Measurements from ENCODE around the gene RUNDC1. TPM values are rescaled to one million over a fixed set of nuclear protein-coding genes. Genes with fewer than 3 reads are reported as not detected.
"Not testable (repeated sequence)": the region's sequence is repeated elsewhere in the genome, so short reads cannot be mapped to it uniquely, and the experiment has no call there.

RUNDC1 gene
- polyA plus RNA-seq, 3 donors: 16.8 to 18.1 (median 17.1) TPM

DNA sequence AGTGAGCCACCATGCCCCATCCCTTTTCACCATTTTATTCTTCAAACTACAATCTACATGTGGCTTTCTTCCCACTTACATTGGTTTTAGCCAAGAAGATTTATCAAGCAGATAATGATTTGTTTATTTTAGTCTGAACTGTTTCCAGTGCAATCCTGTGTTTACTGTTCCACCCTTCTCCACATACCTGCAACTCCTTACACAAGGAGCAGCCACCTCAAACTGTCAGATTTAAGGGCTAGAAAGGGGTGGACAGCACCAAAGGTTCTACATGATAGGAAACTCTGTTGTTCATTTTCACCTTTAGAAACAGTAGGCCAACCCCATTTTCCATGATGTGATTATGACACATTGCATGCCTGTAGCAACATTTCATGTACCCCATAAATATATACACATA is 1.9 kb downstream of the RUNDC1 start:
- DNase-seq (ENCODE audit: extremely low read depth in 1 of 11, low read depth in 9 of 11, low spot score in 4 of 11): no peak

- no peak for DNase-seq (ENCODE audit: extremely low read depth in 1 of 11, low read depth in 9 of 11, low spot score in 4 of 11)
These were observed 4.9 kb downstream of the RUNDC1 start for GRCh38 chr17:42985225-42985624.

DNA sequence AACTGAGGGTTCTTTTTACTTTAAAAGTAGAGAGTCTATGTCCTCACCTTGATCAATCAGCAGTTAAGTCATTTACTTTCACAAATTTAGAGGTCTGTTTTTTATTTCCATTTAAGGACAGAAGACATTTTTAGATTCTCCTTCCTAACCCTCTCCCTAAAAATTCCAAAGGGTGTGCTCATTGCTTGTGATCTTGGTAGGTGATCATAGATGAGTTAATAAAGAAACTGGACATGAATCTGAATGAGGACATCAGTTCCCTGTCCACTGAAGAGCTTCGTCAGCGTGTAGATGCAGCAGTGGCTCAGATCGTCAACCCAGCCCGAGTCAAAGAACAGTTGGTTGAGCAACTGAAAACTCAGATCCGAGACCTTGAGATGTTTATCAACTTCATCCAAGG is 8.8 kb downstream of the RUNDC1 start:
- no peak for DNase-seq (ENCODE audit: extremely low read depth in 1 of 11, low read depth in 9 of 11, low spot score in 4 of 11)

DNA sequence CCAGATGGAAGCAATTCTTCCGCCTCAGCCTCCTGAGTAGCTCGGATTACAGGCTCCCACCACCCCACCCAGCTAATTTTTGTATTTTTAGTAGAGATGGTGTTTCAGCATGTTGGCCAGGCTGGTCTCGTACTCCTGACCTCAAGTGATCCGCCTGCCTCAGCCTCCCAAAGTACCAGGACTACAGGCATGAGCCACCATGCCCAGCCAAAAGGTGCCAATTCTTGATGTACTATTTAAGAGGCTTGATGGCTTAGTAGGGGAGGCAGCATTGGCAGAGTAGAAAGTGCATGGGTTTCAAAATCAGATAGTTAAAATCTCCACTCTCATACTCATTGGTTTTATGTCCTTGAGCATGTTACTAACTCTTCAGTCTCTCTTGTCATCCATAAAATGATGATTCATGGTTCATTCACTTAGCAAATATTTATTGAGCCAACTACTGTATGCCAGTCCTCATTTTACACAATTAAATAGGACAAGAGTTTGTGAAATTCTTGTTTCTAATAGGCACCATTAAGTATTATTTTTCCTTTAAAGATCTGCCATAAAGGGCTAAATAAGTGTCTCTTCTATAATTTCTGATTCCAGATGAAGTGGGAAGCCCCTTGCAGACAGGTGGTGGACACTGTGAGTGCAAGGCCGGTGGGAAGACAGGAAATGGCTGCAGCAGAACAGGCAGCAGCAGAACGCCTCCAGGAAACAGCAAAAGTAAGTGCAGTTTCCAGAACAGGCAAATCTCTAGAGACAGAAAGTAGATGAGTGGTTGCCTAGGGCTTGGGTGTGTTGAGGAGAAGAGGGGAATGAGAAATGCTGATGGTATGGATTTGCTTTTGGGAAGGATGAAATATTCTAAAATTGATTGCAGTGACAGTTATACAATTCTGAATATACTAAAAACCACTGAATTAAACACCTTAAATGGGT is 9.6 kb downstream of the RUNDC1 start:
- no peak for DNase-seq (ENCODE audit: extremely low read depth in 1 of 11, low read depth in 9 of 11, low spot score in 4 of 11)

- no peak for DNase-seq (ENCODE audit: extremely low read depth in 1 of 11, low read depth in 9 of 11, low spot score in 4 of 11)
These were observed 11.1 kb downstream of the RUNDC1 start for GRCh38 chr17:42991471-42991870.

GRCh38 chr17:42992872-42993271 is 12.5 kb downstream of the RUNDC1 start:
- no peak for DNase-seq (ENCODE audit: extremely low read depth in 1 of 11, low read depth in 9 of 11, low spot score in 4 of 11)

DNA sequence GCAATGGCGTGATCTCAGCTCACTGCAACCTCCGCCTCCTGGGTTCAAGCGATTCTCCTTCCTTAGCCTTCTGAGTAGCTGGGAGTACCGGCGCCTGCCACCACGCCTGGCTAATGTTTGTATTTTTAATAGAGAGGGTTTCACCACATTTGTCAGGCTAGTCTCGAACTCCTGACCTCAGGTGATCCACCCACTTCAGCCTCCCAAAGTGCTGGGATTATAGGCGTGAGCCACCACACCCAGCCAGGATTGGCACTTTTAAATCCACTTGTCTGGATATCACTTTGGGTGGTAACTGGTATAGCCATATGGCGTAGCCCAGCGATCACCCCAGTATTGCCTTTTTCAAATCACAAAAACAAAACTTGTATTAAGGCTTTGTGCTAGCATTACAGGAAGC is 13.5 kb downstream of the RUNDC1 start:
- not testable (repeated sequence) for DNase-seq (ENCODE audit: extremely low read depth in 1 of 11, low read depth in 9 of 11, low spot score in 4 of 11)

GRCh38 chr17:42997390-42997983 is 17.1 kb downstream of the RUNDC1 start:
- DNase-seq (ENCODE audit: extremely low read depth in 1 of 11, low read depth in 9 of 11, low spot score in 4 of 11): no peak

GRCh38 chr17:42997984-42998938 is 17.9 kb downstream of the RUNDC1 start, which contains the start of gene RPL27:
Gene RPL27, plus strand, starts transcription at chr17:42998419. Its CDS starts 332 bp downstream, at chr17:42998751.
- peak; percentile 99 to 100 (median 100) for DNase-seq (ENCODE audit: extremely low read depth in 1 of 11, low read depth in 9 of 11, low spot score in 4 of 11)

DNA sequence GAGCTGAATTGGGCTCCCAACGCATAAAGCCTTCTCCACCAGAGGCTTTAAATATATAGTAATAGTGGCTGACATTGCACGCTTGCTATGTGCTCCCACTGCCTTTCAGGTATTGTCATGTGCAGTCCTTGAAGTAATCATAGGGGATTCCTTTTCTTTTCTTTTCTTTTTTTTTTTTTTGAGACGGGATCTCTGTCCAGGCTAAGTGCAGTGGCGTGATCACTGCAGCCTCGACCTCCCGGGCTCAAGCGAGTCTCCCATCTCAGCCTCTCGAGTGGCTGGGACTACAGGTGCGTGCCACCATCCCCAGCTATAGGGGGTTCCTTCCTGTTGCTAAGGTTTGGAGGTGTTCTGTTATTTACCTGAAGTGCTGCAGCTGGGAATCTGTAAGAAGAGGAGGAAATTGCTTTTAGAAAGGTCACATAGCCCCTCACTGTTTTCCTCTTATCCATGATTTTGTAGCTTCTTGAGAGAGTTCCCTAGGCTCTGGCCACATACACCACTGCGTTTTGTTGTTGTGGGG is 18.7 kb downstream of the RUNDC1 start:
- DNase-seq (ENCODE audit: extremely low read depth in 1 of 11, low read depth in 9 of 11, low spot score in 4 of 11): no peak

DNA sequence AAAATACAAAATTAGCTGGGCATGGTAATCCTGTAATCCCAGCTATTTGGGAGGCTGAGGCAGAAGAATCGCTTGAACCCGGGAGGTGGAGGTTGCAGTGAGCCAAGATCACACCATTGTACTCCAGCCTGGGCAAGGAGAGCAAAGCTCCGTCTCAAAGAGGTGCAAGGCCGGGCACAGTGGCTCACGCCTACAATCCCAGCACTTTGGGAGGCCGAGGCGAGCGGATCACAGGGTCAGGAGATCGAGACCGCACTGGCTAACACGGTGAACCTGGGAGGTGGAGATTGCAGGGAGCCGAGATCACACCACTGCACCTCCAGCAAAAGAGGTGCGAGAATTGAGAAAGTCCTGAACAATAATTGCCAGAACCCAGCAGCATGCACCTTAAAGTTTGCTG is 20.5 kb downstream of the RUNDC1 start:
- not testable (repeated sequence) for DNase-seq (ENCODE audit: extremely low read depth in 1 of 11, low read depth in 9 of 11, low spot score in 4 of 11)

DNA sequence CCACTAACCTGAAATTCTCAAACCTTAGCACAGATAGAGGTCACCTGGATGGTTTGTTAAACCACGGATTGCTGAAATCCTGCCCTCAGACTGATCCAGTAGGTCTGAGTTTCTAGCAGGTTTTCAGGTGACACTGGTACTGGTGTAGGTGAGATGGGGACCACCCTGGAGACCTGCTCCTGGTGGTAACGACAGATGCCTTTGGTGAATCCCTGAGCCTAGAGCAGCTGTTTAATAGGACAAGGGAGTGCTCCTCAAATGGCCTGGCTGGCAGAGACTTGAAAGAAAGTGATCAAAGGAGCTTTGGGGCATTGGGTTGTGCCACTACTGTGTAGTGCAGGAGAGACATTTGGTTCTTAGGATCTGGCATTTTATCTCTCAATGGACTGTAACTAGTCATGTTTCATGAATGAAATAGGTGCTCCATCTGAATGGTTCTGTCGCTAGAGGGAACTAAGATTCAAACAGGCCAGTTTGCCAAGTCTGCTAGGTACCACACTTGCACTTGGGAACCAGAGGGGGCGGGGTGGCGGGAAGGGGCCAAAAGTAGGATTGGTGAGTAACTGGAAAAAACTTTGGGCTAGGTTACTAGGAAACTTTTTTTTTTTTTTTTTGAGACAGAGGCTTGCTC is 23.3 kb downstream of the RUNDC1 start:
- no peak for DNase-seq (ENCODE audit: extremely low read depth in 1 of 11, low read depth in 9 of 11, low spot score in 4 of 11)

- peak in 2 of 11 donors; percentile 62 to 70 for DNase-seq (ENCODE audit: extremely low read depth in 1 of 11, low read depth in 9 of 11, low spot score in 4 of 11)
These were observed 26.5 kb downstream of the RUNDC1 start, which contains the start of gene IFI35 for GRCh38 chr17:43006639-43007551. Gene IFI35, plus strand, starts transcription at chr17:43006784. Its CDS starts 164 bp downstream, at chr17:43006948.

- DNase-seq (ENCODE audit: extremely low read depth in 1 of 11, low read depth in 9 of 11, low spot score in 4 of 11): no peak
These were observed 30.4 kb downstream of the RUNDC1 start for GRCh38 chr17:43010667-43011308.

- DNase-seq (ENCODE audit: extremely low read depth in 1 of 11, low read depth in 9 of 11, low spot score in 4 of 11): no peak
These were observed 31.5 kb downstream of the RUNDC1 start for GRCh38 chr17:43011728-43012472.

DNA sequence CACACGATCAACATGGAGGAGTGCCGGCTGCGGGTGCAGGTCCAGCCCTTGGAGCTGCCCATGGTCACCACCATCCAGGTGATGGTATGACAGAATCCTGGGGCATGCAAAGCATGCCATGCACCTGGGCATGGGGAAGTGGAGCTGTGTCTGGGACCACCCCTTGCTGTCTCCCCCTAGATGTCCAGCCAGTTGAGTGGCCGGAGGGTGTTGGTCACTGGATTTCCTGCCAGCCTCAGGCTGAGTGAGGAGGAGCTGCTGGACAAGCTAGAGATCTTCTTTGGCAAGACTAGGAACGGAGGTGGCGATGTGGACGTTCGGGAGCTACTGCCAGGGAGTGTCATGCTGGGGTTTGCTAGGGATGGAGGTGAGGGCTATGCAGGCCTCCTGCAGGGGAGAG is 32.9 kb downstream of the RUNDC1 start:
- DNase-seq (ENCODE audit: extremely low read depth in 1 of 11, low read depth in 9 of 11, low spot score in 4 of 11): no peak

Data from renal cortex interstitium (tissue), 11 donors.